GM23248 (cell line): ENCODE results near the gene EXOSC2.

Experiments used
- EZH2 ChIP-seq: fragments of 200-600 bp; sonication (generic); IDR thresholded peaks from 2 replicates; pipeline ENCODE4 v1.6.1; 2018; ENCODE audit warnings: antibody characterized with exemption, mild to moderate bottlenecking; ENCODE audit not compliant: insufficient read depth, poor library complexity, severe bottlenecking
- EZH2phosphoT487 ChIP-seq: fragments of 200-600 bp; sonication (generic); IDR thresholded peaks from 2 replicates; pipeline ENCODE4 v1.6.1; 2018; ENCODE audit warnings: antibody characterized with exemption, moderate library complexity, mild to moderate bottlenecking, low read depth; ENCODE audit not compliant: insufficient read depth

DNA sequence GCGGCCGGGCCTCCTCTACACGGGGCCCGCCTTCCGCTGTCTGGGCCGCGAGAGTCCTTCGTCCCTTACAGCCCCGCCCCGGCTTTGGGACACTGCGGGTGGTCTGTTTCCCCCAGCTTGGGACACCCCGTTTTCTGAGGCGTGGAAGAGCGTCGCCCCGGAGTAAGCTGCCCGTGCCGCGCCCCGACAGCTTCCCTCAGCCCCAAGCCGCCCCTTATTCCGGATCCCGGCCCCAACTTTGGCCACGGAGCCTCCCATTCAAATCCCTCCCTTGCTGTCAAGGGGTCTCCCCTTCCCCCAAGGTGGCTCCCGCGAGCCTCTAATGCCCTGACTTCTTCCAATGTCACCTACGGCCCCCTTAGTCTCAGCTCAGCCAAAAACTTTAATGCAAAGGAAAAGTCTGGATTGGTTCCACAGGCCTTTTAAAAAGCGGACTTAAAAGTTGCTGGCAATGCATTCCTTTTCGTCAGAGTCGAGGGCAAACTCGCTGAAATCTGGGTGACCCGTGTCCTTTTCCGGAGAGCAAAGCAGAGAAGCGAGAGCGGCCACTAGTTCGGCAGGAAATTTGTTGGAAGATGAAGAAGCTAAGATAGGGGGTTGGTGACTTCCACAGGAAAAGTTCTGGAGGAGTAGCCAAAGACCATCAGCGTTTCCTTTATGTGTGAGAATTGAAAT is 19.8 kb downstream of the EXOSC2 start:
- TF ChIP-seq EZH2 (no peak), EZH2phosphoT487 (no peak)
